ENCODE data around the gene GALNT10. TPM values are rescaled to one million over a fixed set of nuclear protein-coding genes. Genes with fewer than 3 reads are reported as not detected.

GALNT10 gene
- polyA plus RNA-seq, 1 donor (not counting 4 experiments of a cell fraction or from before 2014, with no cell fraction given) = 17.9 TPM

DNA sequence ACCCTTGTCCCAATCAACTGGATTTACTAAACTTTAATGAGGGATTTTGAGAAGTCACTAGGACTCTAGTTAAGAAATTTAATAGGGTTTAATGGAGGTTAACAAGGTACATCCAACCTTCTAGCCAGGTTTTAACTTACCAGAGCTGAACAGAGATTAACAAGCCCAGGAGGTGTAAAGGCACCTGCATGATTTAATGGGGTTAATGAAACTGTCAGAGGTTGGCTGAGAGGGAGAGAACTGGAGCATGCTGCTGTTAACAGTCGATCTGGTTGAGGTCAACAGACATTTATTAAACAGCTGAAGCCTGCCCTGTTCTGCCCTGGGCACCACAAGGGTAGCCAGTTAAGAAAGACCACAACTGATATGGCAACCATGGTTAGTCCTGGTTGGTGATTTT is 273.9 kb downstream of the GALNT10 start:
- no peak overlapping the region for H3K4me3 ChIP-seq (ENCODE audit: control insufficient read depth in 2 of 3, extremely low read depth in 1 of 3, insufficient read depth in 2 of 3, low read depth in 1 of 3, low read length in 3 of 3)
- H3K27me3 ChIP-seq (ENCODE audit: control insufficient read depth, extremely low read depth, insufficient read depth, low read length) = no peaks in the 10 kb centered on the region
- no peaks in the 10 kb centered on the region for H3K36me3 ChIP-seq (ENCODE audit: control insufficient read depth in 2 of 2, extremely low read depth in 1 of 2, insufficient read depth in 2 of 2, low read length in 2 of 2)
- H4K20me1 ChIP-seq (ENCODE audit: control insufficient read depth, extremely low read depth, insufficient read depth, low read length) = no peaks in the 10 kb centered on the region
- H2AFZ ChIP-seq (ENCODE audit: control insufficient read depth, low read length) = no peak overlapping the region
- H3K4me2 ChIP-seq (ENCODE audit: control insufficient read depth, extremely low read depth, insufficient read depth, low read depth, low read length) = no peak overlapping the region
- no peaks in the 10 kb centered on the region for H3K9me1 ChIP-seq (ENCODE audit: control insufficient read depth, extremely low read depth, insufficient read depth, low read length)
- DNase-seq (ENCODE audit: low read depth, low spot score) (no peak), FAIRE-seq (no peak)
- H3K79me2 ChIP-seq (ENCODE audit: control insufficient read depth, insufficient read depth, low read length) = no peaks in the 10 kb centered on the region
- TF ChIP-seq, protein P1, sequence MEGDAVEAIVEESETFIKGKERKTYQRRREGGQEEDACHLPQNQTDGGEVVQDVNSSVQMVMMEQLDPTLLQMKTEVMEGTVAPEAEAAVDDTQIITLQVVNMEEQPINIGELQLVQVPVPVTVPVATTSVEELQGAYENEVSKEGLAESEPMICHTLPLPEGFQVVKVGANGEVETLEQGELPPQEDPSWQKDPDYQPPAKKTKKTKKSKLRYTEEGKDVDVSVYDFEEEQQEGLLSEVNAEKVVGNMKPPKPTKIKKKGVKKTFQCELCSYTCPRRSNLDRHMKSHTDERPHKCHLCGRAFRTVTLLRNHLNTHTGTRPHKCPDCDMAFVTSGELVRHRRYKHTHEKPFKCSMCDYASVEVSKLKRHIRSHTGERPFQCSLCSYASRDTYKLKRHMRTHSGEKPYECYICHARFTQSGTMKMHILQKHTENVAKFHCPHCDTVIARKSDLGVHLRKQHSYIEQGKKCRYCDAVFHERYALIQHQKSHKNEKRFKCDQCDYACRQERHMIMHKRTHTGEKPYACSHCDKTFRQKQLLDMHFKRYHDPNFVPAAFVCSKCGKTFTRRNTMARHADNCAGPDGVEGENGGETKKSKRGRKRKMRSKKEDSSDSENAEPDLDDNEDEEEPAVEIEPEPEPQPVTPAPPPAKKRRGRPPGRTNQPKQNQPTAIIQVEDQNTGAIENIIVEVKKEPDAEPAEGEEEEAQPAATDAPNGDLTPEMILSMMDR (optimal IDR thresholded peaks at IDR 0.05 in 1 of 3, IDR thresholded peaks at IDR 0.05 in 1 of 3, conservative IDR thresholded peaks at IDR 0.05 in 1 of 3; ENCODE audit: extremely low read depth in 1 of 3, insufficient read depth in 2 of 3, low read length in 3 of 3) = no peak
- TF ChIP-seq EZH2 (IDR thresholded peaks at IDR 0.05; ENCODE audit: low read length) = no peak
- H3K9ac ChIP-seq (ENCODE audit: control insufficient read depth, extremely low read depth, insufficient read depth, low read length) = no peak overlapping the region
- H3K27ac ChIP-seq (ENCODE audit: control insufficient read depth, insufficient read depth, low read length) = no peak overlapping the region
- no peaks in the 10 kb centered on the region for H3K9me3 ChIP-seq (ENCODE audit: control insufficient read depth, low read depth, low read length)
- H3K4me1 ChIP-seq (ENCODE audit: control insufficient read depth, extremely low read depth, insufficient read depth, low read length) = no peaks in the 10 kb centered on the region
- dilution Hi-C loops (cut with MboI; ENCODE audit: extremely low pct_ligation_motif_present, low sequenced_read_pairs) = no loop called here

DNA sequence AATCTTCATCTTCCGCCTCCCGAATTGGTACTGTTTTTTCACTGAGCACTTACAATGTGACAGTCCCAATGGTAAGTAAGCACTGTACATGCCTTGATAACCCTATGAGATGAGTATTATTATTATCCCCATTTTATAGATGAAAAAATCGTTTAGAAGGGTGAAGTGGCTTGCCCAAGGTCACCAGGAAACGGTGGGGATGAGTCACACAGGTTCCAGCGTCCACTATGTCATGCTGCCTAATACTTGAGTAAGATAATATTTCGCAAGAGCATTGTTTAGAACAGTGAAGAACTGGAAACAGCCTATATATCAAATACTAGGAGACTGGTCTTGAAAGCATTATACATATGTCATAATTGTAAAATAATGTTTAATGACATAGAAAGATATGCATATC is 274.6 kb downstream of the GALNT10 start:
- H3K36me3 ChIP-seq (ENCODE audit: control insufficient read depth in 2 of 2, extremely low read depth in 1 of 2, insufficient read depth in 2 of 2, low read length in 2 of 2) = no peaks in the 10 kb centered on the region
- no peaks in the 10 kb centered on the region for H3K9me1 ChIP-seq (ENCODE audit: control insufficient read depth, extremely low read depth, insufficient read depth, low read length)
- dilution Hi-C loops (cut with MboI; ENCODE audit: extremely low pct_ligation_motif_present, low sequenced_read_pairs) = no loop called here
- H3K79me2 ChIP-seq (ENCODE audit: control insufficient read depth, insufficient read depth, low read length) = no peaks in the 10 kb centered on the region
- no peaks in the 10 kb centered on the region for H3K4me1 ChIP-seq (ENCODE audit: control insufficient read depth, extremely low read depth, insufficient read depth, low read length)
- H2AFZ ChIP-seq (ENCODE audit: control insufficient read depth, low read length) = no peak overlapping the region
- no peak overlapping the region for H3K4me3 ChIP-seq (ENCODE audit: control insufficient read depth in 2 of 3, extremely low read depth in 1 of 3, insufficient read depth in 2 of 3, low read depth in 1 of 3, low read length in 3 of 3)
- no peak overlapping the region for H3K27ac ChIP-seq (ENCODE audit: control insufficient read depth, insufficient read depth, low read length)
- peaks cover 3% of the 10 kb centered on the region for H3K27me3 ChIP-seq (ENCODE audit: control insufficient read depth, extremely low read depth, insufficient read depth, low read length)
- no peak overlapping the region for H3K9ac ChIP-seq (ENCODE audit: control insufficient read depth, extremely low read depth, insufficient read depth, low read length)
- H4K20me1 ChIP-seq (ENCODE audit: control insufficient read depth, extremely low read depth, insufficient read depth, low read length) = no peaks in the 10 kb centered on the region
- no peak overlapping the region for H3K4me2 ChIP-seq (ENCODE audit: control insufficient read depth, extremely low read depth, insufficient read depth, low read depth, low read length)
- no peaks in the 10 kb centered on the region for H3K9me3 ChIP-seq (ENCODE audit: control insufficient read depth, low read depth, low read length)
- DNase-seq (ENCODE audit: low read depth, low spot score) (no peak), FAIRE-seq (no peak)
- no peak for TF ChIP-seq EZH2 (IDR thresholded peaks at IDR 0.05; ENCODE audit: low read length)
- TF ChIP-seq, protein P1 (optimal IDR thresholded peaks at IDR 0.05 in 1 of 3, IDR thresholded peaks at IDR 0.05 in 1 of 3, conservative IDR thresholded peaks at IDR 0.05 in 1 of 3; ENCODE audit: extremely low read depth in 1 of 3, insufficient read depth in 2 of 3, low read length in 3 of 3) = no peak

Measured in keratinocyte (primary cell).